H9 (cell line): ENCODE data around the gene HAPLN1. TPM values are rescaled to one million over a fixed set of nuclear protein-coding genes. Genes with fewer than 3 reads are reported as not detected.

Experiments
- DNase-seq: peaks from one replicate; pipeline ENCODE4 v3.0.0-alpha.2; 2017
- H2AFZ ChIP-seq: one replicate; pipeline ENCODE4 v1.6.1; 2013; ENCODE audit warnings: mild to moderate bottlenecking, low read length, control low read depth, moderate library complexity
- H2AK5ac ChIP-seq: 2 replicates; pipeline ENCODE4 v1.6.1; 2013; ENCODE audit warnings: low read length, control low read depth, mixed read lengths; ENCODE audit not compliant: insufficient read length
- H2BK120ac ChIP-seq: one replicate; pipeline ENCODE4 v1.6.1; 2013; ENCODE audit warnings: low read depth, mild to moderate bottlenecking, low read length, control low read depth, inconsistent platforms; ENCODE audit not compliant: poor library complexity, severe bottlenecking
- H2BK12ac ChIP-seq: 2 replicates; pipeline ENCODE4 v1.6.1; 2013; ENCODE audit warnings: low read length, control low read depth, mixed read lengths, low read depth; ENCODE audit not compliant: insufficient read length
- H2BK15ac ChIP-seq: 2 replicates; pipeline ENCODE4 v1.6.1; 2013; ENCODE audit warnings: low read depth, low read length, control low read depth
- H2BK20ac ChIP-seq: one replicate; pipeline ENCODE4 v1.6.1; 2013; ENCODE audit warnings: low read depth, mild to moderate bottlenecking, low read length, control low read depth, inconsistent platforms; ENCODE audit not compliant: poor library complexity, severe bottlenecking
- H2BK5ac ChIP-seq: 2 replicates; pipeline ENCODE4 v1.6.1; 2013; ENCODE audit warnings: low read length, control low read depth, mixed read lengths; ENCODE audit not compliant: insufficient read length
- H3K14ac ChIP-seq: 2 replicates; pipeline ENCODE4 v1.6.1; 2013; ENCODE audit warnings: low read length, control low read depth; ENCODE audit not compliant: insufficient read depth
- H3K18ac ChIP-seq: 2 replicates; pipeline ENCODE4 v1.6.1; 2013; ENCODE audit warnings: low read depth, mild to moderate bottlenecking, mixed read lengths, low read length, control low read depth; ENCODE audit not compliant: insufficient read length
- H3K23ac ChIP-seq: 2 replicates; pipeline ENCODE4 v1.6.1; 2013; ENCODE audit warnings: low read length, control low read depth, mixed read lengths, low read depth; ENCODE audit not compliant: insufficient read length
- H3K23me2 ChIP-seq: 2 replicates; pipeline ENCODE4 v1.6.1; 2013; ENCODE audit warnings: low read depth, mild to moderate bottlenecking, mixed read lengths, low read length, control low read depth; ENCODE audit not compliant: insufficient read length, poor library complexity, severe bottlenecking
- H3K27ac ChIP-seq: 2 replicates; pipeline ENCODE4 v1.5.1; 2013; ENCODE audit warnings: low read length, control low read depth, mixed read lengths, low read depth; ENCODE audit not compliant: insufficient read length
- H3K27me3 ChIP-seq: 2 replicates; pipeline ENCODE4 v1.6.1; 2013; ENCODE audit warnings: low read length, control low read depth, inconsistent platforms; ENCODE audit not compliant: insufficient read depth
- H3K4ac ChIP-seq: 2 replicates; pipeline ENCODE4 v1.6.1; 2013; ENCODE audit warnings: low read depth, mild to moderate bottlenecking, control low read depth, inconsistent platforms, low read length, moderate library complexity
- H3K4me1 ChIP-seq: 2 replicates; pipeline ENCODE4 v1.6.1; 2013; ENCODE audit warnings: low read length, control low read depth, inconsistent platforms; ENCODE audit not compliant: insufficient read depth
- H3K4me2 ChIP-seq: 2 replicates; pipeline ENCODE4 v1.6.1; 2013; ENCODE audit warnings: low read length, control low read depth, mixed read lengths; ENCODE audit not compliant: insufficient read length, insufficient read depth
- H3K56ac ChIP-seq: 2 replicates; pipeline ENCODE4 v1.6.1; 2013; ENCODE audit warnings: low read depth, mild to moderate bottlenecking, mixed read lengths, low read length, control low read depth; ENCODE audit not compliant: insufficient read length
- H3K79me1 ChIP-seq: 2 replicates; pipeline ENCODE4 v1.6.1; 2013; ENCODE audit warnings: low read depth, mild to moderate bottlenecking, moderate library complexity, low read length, control low read depth, inconsistent platforms; ENCODE audit not compliant: insufficient read depth, poor library complexity, severe bottlenecking
- H3K79me2 ChIP-seq: 2 replicates; pipeline ENCODE4 v1.6.1; 2013; ENCODE audit warnings: low read length, control low read depth, inconsistent platforms; ENCODE audit not compliant: insufficient read depth
- H3K9ac ChIP-seq: 2 replicates; pipeline ENCODE4 v1.6.1; 2013; ENCODE audit warnings: low read length, control low read depth, mixed read lengths; ENCODE audit not compliant: insufficient read length; ENCODE audit errors: extremely low read depth
- H3K9me3 ChIP-seq: one replicate; pipeline ENCODE4 v1.6.1; 2013; ENCODE audit warnings: low read depth, low read length, inconsistent platforms; ENCODE audit not compliant: control insufficient read depth
- H3T11ph ChIP-seq: one replicate; pipeline ENCODE4 v1.6.1; 2013; ENCODE audit warnings: mild to moderate bottlenecking, low read length, control low read depth, inconsistent platforms
- H4K20me1 ChIP-seq: one replicate; pipeline ENCODE4 v1.6.1; 2013; ENCODE audit not compliant: control insufficient read depth, insufficient read length, insufficient read depth
- H4K5ac ChIP-seq: 2 replicates; pipeline ENCODE4 v1.6.1; 2013; ENCODE audit warnings: low read depth, mild to moderate bottlenecking, mixed read lengths, low read length, control low read depth; ENCODE audit not compliant: insufficient read length
- H4K8ac ChIP-seq: replicated peaks from 2 replicates; pipeline ENCODE4 v1.6.1; 2013; ENCODE audit warnings: low read length, control low read depth, mixed read lengths, low read depth; ENCODE audit not compliant: insufficient read length
- H4K91ac ChIP-seq: 2 replicates; pipeline ENCODE4 v1.6.1; 2013; ENCODE audit warnings: low read depth, mild to moderate bottlenecking, moderate library complexity, mixed read lengths, low read length, control low read depth; ENCODE audit not compliant: insufficient read length
- H3K27ac Mint-ChIP-seq, 3 experiments: 2 replicates in 2 of 3; 3 replicates in 1 of 3; pipeline ENCODE4 v1.8.0; 2020 to 2021; ENCODE audit warnings: mixed read lengths in 3 of 3, mild to moderate bottlenecking in 1 of 3, moderate library complexity in 1 of 3
- H3K27me3 Mint-ChIP-seq: 2 replicates; pipeline ENCODE4 v1.8.0; 2021; ENCODE audit warnings: low read depth, mild to moderate bottlenecking, moderate library complexity, mixed read lengths
- H3K36me3 Mint-ChIP-seq, 3 experiments: 2 replicates in 2 of 3; 3 replicates in 1 of 3; pipeline ENCODE4 v1.8.0; 2020 to 2021; ENCODE audit warnings: low read depth in 3 of 3, mixed read lengths in 3 of 3; ENCODE audit not compliant: insufficient read depth in 1 of 3
- H3K4me1 Mint-ChIP-seq, 2 experiments: 2 replicates each; pipeline ENCODE4 v1.8.0; 2020; ENCODE audit warnings: mixed read lengths in 2 of 2
- H3K4me3 Mint-ChIP-seq, 2 experiments: 2 replicates in 1 of 2; 3 replicates in 1 of 2; pipeline ENCODE4 v1.8.0; 2020 to 2021; ENCODE audit warnings: mild to moderate bottlenecking in 2 of 2, mixed read lengths in 2 of 2, moderate library complexity in 1 of 2
- H3K9me3 Mint-ChIP-seq, 2 experiments: 2 replicates in 1 of 2; 3 replicates in 1 of 2; pipeline ENCODE4 v1.8.0; 2020; ENCODE audit warnings: mild to moderate bottlenecking in 2 of 2, mixed read lengths in 2 of 2, moderate library complexity in 1 of 2
- WGBS: extraction: QIAGEN DNeasy Blood & Tissue Kit; methylation state at CpG from one replicate; pipeline ENCODE4 v1.1.7; 2013; ENCODE audit warnings: missing lambda C conversion rate, low lambda C conversion rate, mixed read lengths; ENCODE audit not compliant: insufficient read length; ENCODE audit errors: extremely low coverage; 5-methylcytosine and 5-hydroxymethylcytosine counted together
- total RNA-seq: library from RNA; stranded (reverse); gene quantifications from 2 replicates; pipeline ENCODE4 v1.2.1, GENCODE V29; 2021
- TF ChIP-seq, protein P1 (sequence below): fragments of 200-600 bp; sonication (generic); conservative IDR thresholded peaks from 3 replicates; pipeline ENCODE4 v1.8.0; 2021; ENCODE audit warnings: antibody characterized with exemption, mild to moderate bottlenecking

The HAPLN1 gene
- total RNA-seq, 1 experiment from 2014 or later = 0.22 TPM

DNA sequence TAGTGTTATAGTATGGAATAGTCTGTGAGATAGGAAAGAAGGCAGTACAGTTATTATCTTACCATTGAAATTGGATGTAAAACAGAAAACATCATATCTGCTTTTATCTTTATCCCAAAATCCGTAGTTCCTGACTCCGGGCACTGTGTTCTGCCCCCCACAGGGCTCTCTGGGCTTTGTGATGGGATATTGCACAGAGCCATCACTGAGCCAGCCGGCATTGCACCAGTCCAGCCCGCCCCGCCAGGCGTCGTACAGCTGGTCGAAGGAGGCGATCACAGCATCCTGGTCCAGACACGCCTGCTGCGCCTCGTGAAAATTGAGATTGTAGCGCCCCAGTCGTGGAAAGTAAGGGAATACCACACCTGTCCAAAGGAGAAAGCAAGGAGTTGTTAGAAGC, 76.4 kb downstream of the HAPLN1 start:
- no peaks in the 10 kb centered on the region for H3K4me1 ChIP-seq
- no peak overlapping the region for H3K14ac ChIP-seq
- H4K5ac ChIP-seq = no peak overlapping the region
- H2BK15ac ChIP-seq = no peak overlapping the region
- H2BK12ac ChIP-seq = no peak overlapping the region
- H4K8ac ChIP-seq = no peak overlapping the region
- no peak overlapping the region for H3K18ac ChIP-seq
- no peak overlapping the region for H3K4me3 Mint-ChIP-seq
- peaks cover 9 to 11% of the 10 kb centered on the region in 2 experiments for H3K4me1 Mint-ChIP-seq
- H3K23ac ChIP-seq = no peak overlapping the region
- H3K79me2 ChIP-seq = no peaks in the 10 kb centered on the region
- H2AK5ac ChIP-seq = no peak overlapping the region
- H2BK120ac ChIP-seq = no peak overlapping the region
- no CpG with 5 or more reads among the region's 14 CpGs for WGBS
- no peaks in the 10 kb centered on the region for H3K9me3 ChIP-seq
- no peak overlapping the region for H2BK20ac ChIP-seq
- H3K23me2 ChIP-seq = no peaks in the 10 kb centered on the region
- H3K4ac ChIP-seq = no peak overlapping the region
- H4K20me1 ChIP-seq = no peaks in the 10 kb centered on the region
- H3K79me1 ChIP-seq = no peaks in the 10 kb centered on the region
- no peak overlapping the region for H3T11ph ChIP-seq
- no peak overlapping the region for H2BK5ac ChIP-seq
- DNase-seq = no peak
- H3K56ac ChIP-seq = no peak overlapping the region
- H3K27me3 ChIP-seq = no peaks in the 10 kb centered on the region
- H3K9me3 Mint-ChIP-seq = no peaks in the 10 kb centered on the region
- no peak overlapping the region for H2AFZ ChIP-seq
- no peaks in the 10 kb centered on the region for H3K27me3 Mint-ChIP-seq
- H3K4me2 ChIP-seq = no peak overlapping the region
- H3K9ac ChIP-seq = no peak overlapping the region
- TF ChIP-seq, protein P1, sequence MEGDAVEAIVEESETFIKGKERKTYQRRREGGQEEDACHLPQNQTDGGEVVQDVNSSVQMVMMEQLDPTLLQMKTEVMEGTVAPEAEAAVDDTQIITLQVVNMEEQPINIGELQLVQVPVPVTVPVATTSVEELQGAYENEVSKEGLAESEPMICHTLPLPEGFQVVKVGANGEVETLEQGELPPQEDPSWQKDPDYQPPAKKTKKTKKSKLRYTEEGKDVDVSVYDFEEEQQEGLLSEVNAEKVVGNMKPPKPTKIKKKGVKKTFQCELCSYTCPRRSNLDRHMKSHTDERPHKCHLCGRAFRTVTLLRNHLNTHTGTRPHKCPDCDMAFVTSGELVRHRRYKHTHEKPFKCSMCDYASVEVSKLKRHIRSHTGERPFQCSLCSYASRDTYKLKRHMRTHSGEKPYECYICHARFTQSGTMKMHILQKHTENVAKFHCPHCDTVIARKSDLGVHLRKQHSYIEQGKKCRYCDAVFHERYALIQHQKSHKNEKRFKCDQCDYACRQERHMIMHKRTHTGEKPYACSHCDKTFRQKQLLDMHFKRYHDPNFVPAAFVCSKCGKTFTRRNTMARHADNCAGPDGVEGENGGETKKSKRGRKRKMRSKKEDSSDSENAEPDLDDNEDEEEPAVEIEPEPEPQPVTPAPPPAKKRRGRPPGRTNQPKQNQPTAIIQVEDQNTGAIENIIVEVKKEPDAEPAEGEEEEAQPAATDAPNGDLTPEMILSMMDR = no peak
- no peaks in the 10 kb centered on the region for H3K36me3 Mint-ChIP-seq
- no peak overlapping the region for H3K27ac Mint-ChIP-seq
- H3K27ac ChIP-seq = no peak overlapping the region
- no peak overlapping the region for H4K91ac ChIP-seq
